ENCODE measurements around the gene NAGPA.

DNA sequence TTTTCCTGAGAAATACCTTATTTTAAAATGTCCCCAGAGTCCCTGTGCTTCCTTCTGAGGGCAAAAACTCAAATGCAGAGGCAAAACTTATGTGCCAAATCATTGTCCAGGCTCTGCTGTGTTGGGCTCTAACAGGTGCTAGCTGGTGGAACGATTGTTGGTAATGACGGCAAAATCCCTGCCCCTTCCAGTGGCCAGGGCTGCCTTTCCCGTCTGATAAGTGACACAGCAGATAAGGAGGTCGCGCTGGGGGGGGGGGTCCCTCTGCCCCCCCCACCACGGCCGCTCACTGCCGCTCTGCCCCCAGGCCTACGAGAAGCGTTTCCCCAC is 46.5 kb downstream of the NAGPA start:
- TF ChIP-seq CTCF (IDR thresholded peaks at IDR 0.05) (no peak), EZH2 (IDR thresholded peaks at IDR 0.05) (no peak)

Measured in neural progenitor cell (in vitro differentiated cells).